GM18870 (cell line): ENCODE data around the gene ABT1.
"Not testable (repeated sequence)": the region's sequence is repeated elsewhere in the genome, so short reads cannot be mapped to it uniquely, and the experiment has no call there.

Experiments used
- ATAC-seq: cut with Tn5 transposase; IDR thresholded peaks from one replicate; pipeline ENCODE4 v1.9.1; 2021; ENCODE audit warnings: moderate library complexity; ENCODE audit not compliant: unreplicated experiment

ABT1 gene

GRCh38 chr6:26596579-26597388 is at the start of gene ABT1:
TSS of gene ABT1 (plus strand) at chr6:26596953. CDS start at chr6:26596983, 30 bp downstream.
- peak; percentile 72 for ATAC-seq

GRCh38 chr6:26547363-26547762 is 49.4 kb upstream of the ABT1 start:
- ATAC-seq = not testable (repeated sequence)

- no peak for ATAC-seq
Measured at GRCh38 chr6:26550250-26550993, 46.3 kb upstream of the ABT1 start.

GRCh38 chr6:26552205-26552604 is 44.5 kb upstream of the ABT1 start:
- no peak for ATAC-seq

GRCh38 chr6:26552640-26553188 is 44.0 kb upstream of the ABT1 start:
- no peak for ATAC-seq

GRCh38 chr6:26553264-26553634 is 43.5 kb upstream of the ABT1 start:
- peak; percentile 36 for ATAC-seq

GRCh38 chr6:26553635-26554446 is 42.9 kb upstream of the ABT1 start:
- peak; percentile 41 for ATAC-seq

- ATAC-seq = peak; percentile 1
Measured at GRCh38 chr6:26554447-26554696, 42.4 kb upstream of the ABT1 start.

GRCh38 chr6:26554697-26555504 is 41.9 kb upstream of the ABT1 start:
- ATAC-seq = no peak

- no peak for ATAC-seq
Measured at GRCh38 chr6:26555505-26556262, 41.1 kb upstream of the ABT1 start.

- no peak for ATAC-seq
Measured at GRCh38 chr6:26556263-26557070, 40.3 kb upstream of the ABT1 start.

- no peak for ATAC-seq
Measured at GRCh38 chr6:26561533-26562466, 35.0 kb upstream of the ABT1 start.

- no peak for ATAC-seq
Measured at GRCh38 chr6:26563488-26563887, 33.3 kb upstream of the ABT1 start.

GRCh38 chr6:26568601-26569432 is 27.9 kb upstream of the ABT1 start:
- no peak for ATAC-seq

GRCh38 chr6:26569433-26569764 is 27.4 kb upstream of the ABT1 start:
- ATAC-seq = no peak

- ATAC-seq = no peak
Measured at GRCh38 chr6:26570027-26570809, 26.5 kb upstream of the ABT1 start.
